ENCODE results near the gene CINP. TPM values are rescaled to one million over a fixed set of nuclear protein-coding genes. Genes with fewer than 3 reads are reported as not detected.
"Not testable (repeated sequence)": the region's sequence is repeated elsewhere in the genome, so short reads cannot be mapped to it uniquely, and the experiment has no call there.

CINP gene
- total RNA-seq, 1 donor from 2014 or later: 27.4 TPM

- no peak for DNase-seq
Measured at GRCh38 chr14:102353126-102353619, 9.5 kb downstream of the CINP start.

DNA sequence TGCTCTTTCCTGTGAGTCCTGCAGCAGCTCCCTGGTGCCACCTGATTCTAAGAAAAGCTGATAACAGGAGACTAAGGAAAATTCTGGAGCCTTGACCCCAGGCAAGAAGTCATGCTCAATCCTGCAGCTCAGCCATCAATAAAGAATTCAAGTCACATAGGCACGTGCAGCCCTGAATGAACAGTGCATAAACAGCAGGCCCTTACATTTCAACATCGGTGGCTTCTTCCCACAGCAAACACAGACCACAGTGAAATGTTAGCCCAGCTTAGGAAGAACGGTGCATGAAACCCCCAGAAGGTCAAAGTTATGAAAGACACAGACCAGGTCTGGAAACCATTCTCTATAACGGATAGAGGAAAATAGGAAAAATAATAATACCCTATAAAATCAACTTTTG is 10.5 kb downstream of the CINP start:
- no peak for DNase-seq

- not testable (repeated sequence) for DNase-seq
Measured at GRCh38 chr14:102351593-102351992, 11.1 kb downstream of the CINP start.

DNA sequence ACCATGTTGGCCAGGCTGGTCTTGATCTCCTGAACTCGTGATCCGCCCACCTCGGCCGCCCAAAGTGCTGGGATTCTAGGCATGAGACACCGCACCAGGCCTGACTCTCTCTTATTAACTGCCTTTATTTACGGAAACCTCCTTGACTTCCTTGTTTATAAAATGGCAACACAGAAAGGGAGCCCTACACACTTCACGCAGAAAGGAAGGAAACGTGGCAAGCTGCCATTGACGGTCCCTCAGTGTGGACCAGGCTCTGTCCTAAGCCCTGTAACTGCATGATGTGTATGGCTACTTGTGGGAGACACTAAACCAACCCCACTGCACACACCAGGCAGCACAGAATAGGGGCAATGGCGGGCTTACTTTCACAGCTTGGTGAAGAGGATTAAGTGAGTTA is 11.7 kb downstream of the CINP start:
- no peak for DNase-seq

DNA sequence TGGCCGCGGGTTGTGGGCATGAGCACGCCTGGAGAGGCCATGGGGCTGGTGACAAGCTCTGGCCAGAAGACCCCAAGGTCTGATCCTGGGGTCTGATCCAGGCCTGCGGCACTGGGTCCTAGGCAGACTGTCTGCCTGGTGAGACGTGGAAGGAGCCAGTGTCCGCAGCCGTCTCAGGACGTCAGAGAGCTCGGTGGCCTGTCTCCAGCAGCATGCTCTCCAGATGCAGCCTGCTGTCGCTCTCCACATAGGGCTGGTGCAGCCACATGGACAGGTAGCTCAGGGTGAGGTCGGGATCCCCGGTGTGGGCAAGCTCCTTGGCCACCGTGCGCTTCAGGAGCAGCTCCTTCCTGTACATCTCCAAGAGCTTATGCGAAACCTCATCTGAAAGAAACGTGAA is 14.3 kb downstream of the CINP start:
- DNase-seq: no peak

DNA sequence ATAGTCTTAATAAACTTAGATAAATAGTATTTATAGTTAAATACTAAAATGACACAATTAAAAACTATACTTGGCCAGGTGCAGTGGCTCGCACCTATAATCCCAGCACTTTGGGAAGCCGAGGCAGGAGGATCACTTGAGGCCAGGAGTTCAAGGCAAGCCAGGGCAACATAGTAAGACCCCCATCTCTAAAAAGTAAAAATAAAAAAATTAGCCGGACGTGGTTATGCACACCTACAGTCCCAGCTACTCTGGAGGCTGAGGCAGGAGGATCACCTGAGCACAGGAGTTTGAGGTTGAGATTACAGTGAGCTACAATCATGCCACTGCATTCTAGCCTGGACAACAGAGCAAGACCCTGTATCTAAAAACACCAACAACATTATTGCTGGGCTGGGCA is 16.0 kb downstream of the CINP start:
- DNase-seq: no peak

GRCh38 chr14:102345232-102345631 is 17.5 kb downstream of the CINP start:
- no peak for DNase-seq

- DNase-seq: no peak
Measured at GRCh38 chr14:102344485-102344884, 18.2 kb downstream of the CINP start.

GRCh38 chr14:102344084-102344483 is 18.6 kb downstream of the CINP start:
- no peak for DNase-seq

GRCh38 chr14:102342238-102342637 is 20.5 kb downstream of the CINP start:
- no peak for DNase-seq

- no peak for DNase-seq
Measured at GRCh38 chr14:102341566-102341965, 21.1 kb downstream of the CINP start.

- DNase-seq: no peak
Measured at GRCh38 chr14:102338724-102339123, 24.0 kb downstream of the CINP start.

GRCh38 chr14:102335163-102335562 is 27.5 kb downstream of the CINP start:
- DNase-seq: no peak

- no peak for DNase-seq
Measured at GRCh38 chr14:102333795-102334705, 28.6 kb downstream of the CINP start.

DNA sequence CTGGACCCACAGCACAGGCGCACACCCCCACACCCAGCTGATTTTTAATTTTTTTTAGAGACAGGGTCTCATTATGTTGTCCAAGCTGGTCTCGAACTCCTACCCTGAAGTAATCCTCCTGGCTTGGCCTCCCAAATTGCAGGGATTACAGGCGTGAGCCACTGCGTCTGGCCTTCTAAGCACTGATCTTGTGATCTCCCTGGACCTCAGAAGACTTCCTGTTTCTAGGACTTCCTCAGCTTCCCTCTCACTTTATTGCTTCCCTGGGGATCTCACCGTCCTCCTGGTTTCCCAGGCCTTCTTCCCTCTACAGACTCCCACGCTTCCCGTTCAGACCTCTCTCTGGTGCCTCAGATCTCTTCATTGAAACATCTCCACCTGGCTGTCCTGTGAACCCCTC is 29.3 kb downstream of the CINP start:
- DNase-seq: no peak

- DNase-seq: no peak
Measured at GRCh38 chr14:102330806-102331205, 31.9 kb downstream of the CINP start.

GRCh38 chr14:102329381-102329780 is 33.3 kb downstream of the CINP start:
- not testable (repeated sequence) for DNase-seq

- no peak for DNase-seq
Measured at GRCh38 chr14:102326583-102326982, 36.1 kb downstream of the CINP start.

DNA sequence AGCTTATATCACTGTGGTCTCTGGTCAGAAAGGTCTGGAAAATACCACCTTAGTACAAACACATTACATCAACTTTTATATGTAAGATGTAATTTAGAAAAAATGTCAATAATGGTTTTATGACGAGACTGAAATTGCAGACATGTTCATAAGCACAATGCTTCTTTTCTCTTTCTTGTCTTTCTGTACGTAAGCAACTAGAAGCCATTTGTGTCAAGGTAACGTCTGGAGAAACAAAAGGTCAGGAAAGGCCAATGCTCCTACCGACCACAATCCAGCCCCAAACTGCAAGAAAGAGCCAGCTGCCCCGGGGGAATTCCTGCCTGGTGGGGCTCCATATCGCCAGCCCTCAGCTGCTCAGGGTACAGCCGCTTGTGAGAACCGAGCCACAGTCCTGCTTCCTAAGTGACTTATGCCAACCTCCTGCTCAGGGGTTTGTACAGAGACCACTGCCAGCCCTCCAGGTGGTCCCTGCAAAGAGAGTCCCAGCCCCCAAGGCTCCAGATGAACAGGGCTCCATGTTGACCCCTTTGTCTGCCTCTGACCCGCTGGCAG is 36.8 kb downstream of the CINP start:
- DNase-seq: no peak

- DNase-seq: peak; percentile 25
Measured at GRCh38 chr14:102323102-102323501, 39.6 kb downstream of the CINP start.

GRCh38 chr14:102321456-102322422 is 41.0 kb downstream of the CINP start:
- DNase-seq: no peak

GRCh38 chr14:102320671-102321455 is 41.8 kb downstream of the CINP start:
- DNase-seq: no peak
